KMS-11 (cell line): ENCODE measurements around the gene RBMS3.

ENCODE experiments used
- H2AFZ ChIP-seq: fragments of 200-600 bp; sonication (generic); 2 replicates; pipeline ENCODE4 v1.6.1; 2016; ENCODE audit warnings: antibody characterized with exemption, mixed run types, low read depth
- H3K27ac ChIP-seq: fragments of 200-600 bp; sonication (generic); 2 replicates; pipeline ENCODE4 v1.6.1; 2016; ENCODE audit warnings: mild to moderate bottlenecking, mixed run types
- H3K27me3 ChIP-seq: fragments of 200-600 bp; sonication (generic); 2 replicates; pipeline ENCODE4 v1.6.1; 2017; ENCODE audit warnings: mild to moderate bottlenecking, low read depth, mixed run types, moderate library complexity; ENCODE audit not compliant: insufficient read depth
- H3K36me3 ChIP-seq: fragments of 200-600 bp; sonication (generic); 2 replicates; pipeline ENCODE4 v1.6.1; 2017; ENCODE audit warnings: mild to moderate bottlenecking, mixed run types; ENCODE audit not compliant: insufficient read depth
- H3K4me1 ChIP-seq: fragments of 200-600 bp; sonication (generic); 2 replicates; pipeline ENCODE4 v1.6.1; 2016; ENCODE audit warnings: mild to moderate bottlenecking, low read depth, mixed run types; ENCODE audit not compliant: poor library complexity, severe bottlenecking
- H3K4me2 ChIP-seq: fragments of 200-600 bp; sonication (generic); 2 replicates; pipeline ENCODE4 v1.7.0; 2016; ENCODE audit warnings: mild to moderate bottlenecking, mixed run types
- H3K4me3 ChIP-seq: fragments of 200-600 bp; sonication (generic); IDR thresholded peaks from 2 replicates; pipeline ENCODE4 v1.6.1; 2017; ENCODE audit warnings: low read depth, low read length, mixed read lengths; ENCODE audit not compliant: insufficient read depth
- H3K79me2 ChIP-seq: fragments of 200-600 bp; sonication (generic); 2 replicates; pipeline ENCODE4 v1.6.1; 2016; ENCODE audit warnings: low read depth, mixed run types; ENCODE audit not compliant: insufficient read depth
- H3K9ac ChIP-seq: fragments of 200-600 bp; sonication (generic); 2 replicates; pipeline ENCODE4 v1.6.1; 2016; ENCODE audit warnings: mild to moderate bottlenecking, mixed run types
- H4K20me1 ChIP-seq: fragments of 200-600 bp; sonication (generic); 2 replicates; pipeline ENCODE4 v1.6.1; 2016; ENCODE audit warnings: mild to moderate bottlenecking, mixed run types; ENCODE audit not compliant: insufficient read depth
- CTCF ChIP-seq: fragments of 200-600 bp; sonication (generic); conservative IDR thresholded peaks from 2 replicates; pipeline ENCODE4 v1.6.1; 2017; ENCODE audit warnings: low read depth, mild to moderate bottlenecking, antibody characterized with exemption, low read length, moderate library complexity, mixed read lengths

The RBMS3 gene

GRCh38 chr3:29291982-29292363, 11.1 kb downstream of the RBMS3 start:
- no peak overlapping the region for H3K27ac ChIP-seq
- no peak overlapping the region for H3K9ac ChIP-seq
- H3K36me3 ChIP-seq = no peaks in the 10 kb centered on the region
- no peak overlapping the region for H3K4me3 ChIP-seq
- H4K20me1 ChIP-seq = no peaks in the 10 kb centered on the region
- no peaks in the 10 kb centered on the region for H3K4me1 ChIP-seq
- no peak overlapping the region for H2AFZ ChIP-seq
- H3K27me3 ChIP-seq = no peaks in the 10 kb centered on the region
- no peak overlapping the region for H3K4me2 ChIP-seq
- no peaks in the 10 kb centered on the region for H3K79me2 ChIP-seq
- no peak for TF ChIP-seq CTCF

GRCh38 chr3:29293421-29293820, 12.6 kb downstream of the RBMS3 start:
- Histone ChIP-seq H3K4me3 (no peak overlapping the region), H4K20me1 (no peaks in the 10 kb centered on the region), H3K4me1 (no peaks in the 10 kb centered on the region), H3K36me3 (no peaks in the 10 kb centered on the region), H3K27me3 (no peaks in the 10 kb centered on the region), H3K9ac (no peak overlapping the region), H3K27ac (no peak overlapping the region), H2AFZ (no peak overlapping the region), H3K79me2 (no peaks in the 10 kb centered on the region), H3K4me2 (no peak overlapping the region)
- no peak for TF ChIP-seq CTCF

GRCh38 chr3:29297998-29298397, 17.1 kb downstream of the RBMS3 start:
- no peak overlapping the region for H3K9ac ChIP-seq
- no peak overlapping the region for H2AFZ ChIP-seq
- H3K27me3 ChIP-seq = no peaks in the 10 kb centered on the region
- no peaks in the 10 kb centered on the region for H4K20me1 ChIP-seq
- no peak overlapping the region for H3K4me2 ChIP-seq
- H3K36me3 ChIP-seq = no peaks in the 10 kb centered on the region
- H3K27ac ChIP-seq = no peak overlapping the region
- no peaks in the 10 kb centered on the region for H3K4me1 ChIP-seq
- no peak overlapping the region for H3K4me3 ChIP-seq
- H3K79me2 ChIP-seq = no peaks in the 10 kb centered on the region
- TF ChIP-seq CTCF = no peak

GRCh38 chr3:29301332-29302019, 20.6 kb downstream of the RBMS3 start:
- H3K36me3 ChIP-seq = no peaks in the 10 kb centered on the region
- no peak overlapping the region for H3K4me2 ChIP-seq
- no peak for TF ChIP-seq CTCF
- H2AFZ ChIP-seq = no peak overlapping the region
- H4K20me1 ChIP-seq = no peaks in the 10 kb centered on the region
- H3K4me3 ChIP-seq = no peak overlapping the region
- no peak overlapping the region for H3K27ac ChIP-seq
- no peaks in the 10 kb centered on the region for H3K4me1 ChIP-seq
- no peaks in the 10 kb centered on the region for H3K79me2 ChIP-seq
- H3K27me3 ChIP-seq = no peaks in the 10 kb centered on the region
- H3K9ac ChIP-seq = no peak overlapping the region
